Inflammatory macrophage treated with lipopolysaccharide for 4 hours (primary cell): ENCODE measurements around the gene KSR2.
"Not testable (repeated sequence)": the region's sequence is repeated elsewhere in the genome, so short reads cannot be mapped to it uniquely, and the experiment has no call there.

Source experiments
- DNase-seq: peaks from one replicate; pipeline ENCODE4 v3.0.0-alpha.2; 2020

KSR2 gene

DNA sequence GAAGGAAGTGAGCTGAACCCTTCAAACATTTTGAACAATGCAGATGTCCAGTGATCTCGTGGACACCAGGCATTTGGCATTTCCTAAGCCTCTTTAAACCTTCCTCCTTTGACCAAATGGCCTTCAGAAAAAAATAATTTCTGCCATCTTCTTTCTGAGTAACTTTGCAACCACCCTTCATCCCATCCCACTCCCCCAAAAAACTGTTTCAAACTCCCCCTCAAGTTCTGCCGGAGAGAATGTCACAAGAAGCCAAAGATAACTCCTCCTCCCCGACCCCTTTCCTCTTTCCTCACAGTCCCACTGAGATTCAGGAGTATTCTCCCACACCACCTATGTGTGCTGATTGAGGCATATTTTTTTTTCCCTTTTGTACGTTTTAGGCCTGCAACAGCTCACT, 1.7 kb downstream of the KSR2 start:
- no peak for DNase-seq

DNA sequence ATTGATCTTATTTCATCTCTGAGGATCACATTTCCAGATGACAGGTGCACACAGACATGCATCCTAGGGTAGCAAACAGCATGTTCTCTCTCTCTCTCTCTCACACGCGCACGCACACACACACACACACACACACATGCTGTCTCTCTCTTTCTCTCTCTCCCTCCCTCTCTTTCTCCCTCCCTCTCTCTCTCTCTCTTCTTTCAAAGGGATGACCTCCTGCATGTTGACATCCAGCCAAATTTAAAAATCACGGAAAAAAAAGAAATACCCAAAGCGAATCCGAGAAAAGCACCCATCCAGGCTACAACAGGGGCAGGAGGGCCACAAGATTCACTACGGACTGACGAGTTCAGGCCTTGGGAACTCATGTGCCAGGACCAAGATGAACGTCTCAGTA, 2.3 kb downstream of the KSR2 start:
- no peak for DNase-seq

DNA sequence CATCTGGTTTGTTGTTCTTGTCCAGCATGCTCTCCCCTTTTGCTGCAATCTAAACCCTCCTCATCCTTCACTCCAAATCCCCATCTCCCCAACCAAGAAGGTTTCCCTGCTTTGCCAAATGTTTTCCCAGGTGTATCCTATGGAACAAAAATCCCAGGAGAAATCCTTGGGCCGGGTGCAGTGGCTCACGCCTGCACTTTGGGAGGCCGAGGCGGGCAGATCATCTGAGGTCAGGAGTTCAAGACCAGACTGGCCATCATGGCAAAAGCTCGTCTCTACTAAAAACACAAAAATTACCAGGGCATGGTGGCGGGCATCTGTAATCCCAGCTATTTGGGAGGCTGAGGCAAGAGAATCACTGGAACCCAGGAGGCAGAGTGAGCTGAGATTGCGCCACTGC, 5.0 kb downstream of the KSR2 start:
- no peak for DNase-seq

DNA sequence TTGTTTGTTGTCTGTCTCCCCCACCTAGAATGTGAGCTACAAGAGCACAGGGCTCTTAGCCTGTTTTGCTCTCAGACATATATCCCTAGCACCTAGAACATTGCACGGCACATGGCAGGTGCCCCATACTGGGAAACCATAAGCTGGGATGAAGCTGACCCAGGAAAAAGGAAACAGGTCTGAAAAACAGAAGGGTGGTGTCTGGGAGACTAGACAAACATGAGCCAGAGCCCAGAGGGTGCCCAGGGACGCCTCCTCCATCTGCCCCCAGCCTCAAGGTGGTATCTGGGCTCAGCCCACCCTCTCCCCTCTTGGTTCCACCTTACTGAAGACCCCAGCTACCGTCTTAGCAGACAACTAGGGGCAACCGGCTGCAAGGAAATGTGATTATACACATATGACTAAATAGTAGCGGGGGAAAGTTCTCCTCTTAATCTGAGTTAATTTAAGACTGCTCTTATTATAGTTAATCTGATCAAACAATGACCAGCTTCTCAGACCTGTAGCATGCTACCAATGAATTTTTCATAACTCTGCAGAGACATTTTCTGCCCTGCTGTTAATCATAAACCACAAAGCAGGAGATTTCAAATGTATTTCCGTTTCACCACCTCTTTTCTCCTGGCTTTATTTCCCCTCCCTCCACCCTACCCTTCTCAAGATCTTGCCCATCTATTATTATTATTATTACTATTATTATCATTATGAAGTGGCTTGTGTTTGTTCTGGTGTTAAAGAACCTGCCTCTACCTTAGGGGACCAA, 31.9 kb downstream of the KSR2 start:
- no peak for DNase-seq

DNA sequence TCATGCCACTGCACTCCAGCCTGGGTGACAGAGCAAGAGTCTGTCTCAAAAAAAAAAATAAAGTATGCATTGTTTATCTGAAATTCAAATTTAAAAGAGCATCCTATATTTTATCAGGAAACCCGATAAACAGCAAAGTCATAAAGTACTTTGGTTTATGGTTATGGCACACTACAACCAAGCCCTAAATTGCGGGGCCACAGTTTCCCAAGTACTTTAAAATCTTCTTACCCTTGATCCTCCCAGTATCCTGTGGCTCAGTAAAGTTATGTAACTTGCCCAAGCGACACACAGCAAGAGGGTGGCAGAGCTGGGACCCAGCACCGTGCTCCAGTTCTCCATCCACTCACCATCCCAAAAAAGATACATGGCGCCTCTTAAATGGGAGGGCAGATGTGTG, 35.2 kb downstream of the KSR2 start:
- DNase-seq, result no peak

DNA sequence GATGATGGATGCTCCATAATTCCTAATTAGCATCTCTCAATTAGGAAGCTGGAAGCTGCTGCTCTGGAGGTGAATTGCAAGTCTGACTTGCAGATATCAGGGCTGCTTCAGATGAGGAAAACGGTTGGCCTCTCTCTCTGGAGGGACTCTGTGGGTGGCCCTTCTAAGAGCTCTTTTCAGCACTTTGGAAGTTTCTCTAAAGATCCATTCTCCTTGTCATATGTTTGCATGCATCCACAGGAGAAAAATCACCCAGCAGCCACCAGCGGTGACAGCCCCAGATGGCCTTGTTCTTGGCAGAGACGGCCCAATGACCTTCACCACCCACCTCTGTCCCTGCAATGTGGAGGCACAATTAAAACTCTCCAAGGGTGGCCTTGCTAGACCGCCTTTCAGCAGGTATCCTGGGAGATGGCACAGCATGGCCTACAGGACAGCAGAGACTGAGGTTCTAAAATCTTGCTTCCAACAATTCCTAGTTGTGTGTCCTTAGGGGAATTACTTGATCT, 42.3 kb downstream of the KSR2 start:
- DNase-seq, result no peak

DNA sequence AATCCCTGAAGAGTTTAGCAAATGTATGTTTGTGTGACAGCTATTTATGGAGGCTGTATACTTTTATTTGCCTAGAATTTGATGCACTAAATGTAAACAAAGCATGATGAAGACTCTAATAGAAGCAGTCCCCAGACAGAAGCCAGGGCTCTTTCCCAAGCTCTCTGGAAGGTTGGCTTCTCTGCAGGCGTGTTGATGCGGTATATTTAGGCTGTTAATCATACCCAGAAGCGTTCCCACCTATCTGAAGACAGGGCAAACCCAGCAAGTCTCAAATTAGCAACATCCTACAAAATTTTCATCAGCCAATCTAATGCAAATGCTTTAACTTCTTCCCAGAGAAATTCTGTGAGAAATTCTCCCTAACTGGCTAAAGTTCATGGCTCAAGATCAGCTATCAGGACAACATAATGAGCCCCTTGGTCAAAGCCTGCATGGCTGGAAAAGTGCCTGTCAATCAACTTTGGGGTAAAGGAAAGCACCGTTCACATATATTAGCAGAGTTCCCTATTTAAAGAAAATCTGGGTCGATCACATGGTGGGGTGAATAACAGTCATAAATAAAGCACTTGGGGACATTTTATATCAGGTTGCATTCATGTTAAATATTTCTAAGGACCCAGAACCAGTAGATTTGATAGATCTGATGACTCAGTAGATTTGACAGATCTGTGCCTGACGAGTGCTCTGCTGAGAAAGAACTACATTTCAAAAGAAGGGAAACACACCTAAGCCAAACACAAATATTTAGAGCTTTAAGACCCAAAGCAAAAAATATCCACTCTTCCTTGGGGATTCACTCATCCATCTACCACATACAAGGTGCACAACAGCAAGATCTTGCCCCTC, 46.6 kb downstream of the KSR2 start:
- no peak for DNase-seq

DNA sequence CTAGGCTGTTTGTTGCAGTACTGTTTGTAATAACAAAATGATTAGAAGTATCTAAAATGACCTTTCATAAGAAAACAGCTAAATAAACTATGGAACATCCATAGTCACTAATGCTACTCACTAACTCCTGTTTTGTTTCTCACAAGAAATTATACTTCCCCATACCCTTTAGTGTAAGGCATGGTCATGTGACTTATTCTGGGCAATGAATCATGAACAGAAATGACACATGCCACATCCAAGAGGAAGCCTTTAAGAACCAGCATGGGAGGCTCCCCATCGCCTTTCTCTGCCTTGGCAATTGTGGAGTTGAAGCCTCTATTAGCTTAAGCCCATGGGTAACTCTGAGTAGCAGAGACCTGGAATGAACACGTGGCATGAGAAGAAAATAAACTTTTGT, 49.3 kb downstream of the KSR2 start:
- DNase-seq, result peak; percentile 46

DNA sequence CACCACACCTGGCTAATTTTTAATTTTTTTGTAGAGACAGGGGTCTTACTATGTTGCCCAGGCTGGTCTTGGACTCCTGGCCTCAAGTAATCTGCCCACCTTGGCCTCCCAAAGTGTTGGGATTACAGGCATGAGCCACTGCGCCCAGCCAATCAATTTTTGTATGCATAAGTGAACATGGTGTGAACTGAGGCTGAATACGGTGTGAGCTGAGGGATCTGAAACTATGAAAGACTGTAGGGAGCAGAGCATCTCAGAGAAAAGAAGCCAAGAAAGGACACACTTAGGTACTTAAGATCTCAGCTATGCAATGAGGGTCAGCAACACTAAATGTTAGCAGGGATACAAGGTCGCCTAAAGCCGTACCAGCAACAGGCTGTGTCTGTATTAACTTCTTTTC, 54.1 kb downstream of the KSR2 start:
- DNase-seq, result no peak

DNA sequence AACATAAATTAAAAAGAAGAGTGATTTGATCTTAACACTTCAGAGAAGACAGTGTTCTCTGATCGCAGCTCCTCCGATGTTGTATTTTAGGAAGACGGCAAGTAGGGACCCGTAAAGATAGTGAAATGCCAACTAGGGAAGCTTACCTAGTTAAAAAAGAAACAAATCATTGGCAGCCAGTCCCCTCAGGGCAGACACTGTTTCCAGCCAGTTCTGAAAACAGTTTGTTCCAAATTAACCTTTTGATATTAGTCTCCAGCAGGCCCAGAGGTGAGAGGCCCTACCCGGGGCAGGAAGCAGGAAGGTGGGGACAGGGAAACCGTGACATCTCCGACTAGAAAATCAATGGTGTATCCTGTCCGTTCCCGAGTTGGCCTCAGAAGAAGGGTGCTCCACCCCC, 56.0 kb downstream of the KSR2 start:
- no peak for DNase-seq

DNA sequence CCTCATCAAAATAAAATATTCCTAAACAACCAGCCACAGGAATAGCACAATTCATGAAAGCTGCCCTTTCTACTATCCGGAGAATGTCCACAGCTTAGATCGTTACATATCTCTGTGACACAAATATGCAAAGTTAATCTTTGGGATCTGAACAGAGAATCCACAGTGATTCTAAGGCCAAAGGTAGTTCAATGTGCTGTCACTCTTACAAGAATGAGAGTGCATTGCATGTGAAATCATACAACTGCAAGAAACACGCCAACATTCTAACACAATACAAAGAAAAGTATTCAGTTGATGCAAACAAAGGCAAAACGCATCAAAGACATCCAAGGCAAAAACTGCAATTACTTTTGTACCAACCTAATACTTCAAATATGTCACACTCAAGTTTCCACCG, 60.4 kb downstream of the KSR2 start:
- no peak for DNase-seq

DNA sequence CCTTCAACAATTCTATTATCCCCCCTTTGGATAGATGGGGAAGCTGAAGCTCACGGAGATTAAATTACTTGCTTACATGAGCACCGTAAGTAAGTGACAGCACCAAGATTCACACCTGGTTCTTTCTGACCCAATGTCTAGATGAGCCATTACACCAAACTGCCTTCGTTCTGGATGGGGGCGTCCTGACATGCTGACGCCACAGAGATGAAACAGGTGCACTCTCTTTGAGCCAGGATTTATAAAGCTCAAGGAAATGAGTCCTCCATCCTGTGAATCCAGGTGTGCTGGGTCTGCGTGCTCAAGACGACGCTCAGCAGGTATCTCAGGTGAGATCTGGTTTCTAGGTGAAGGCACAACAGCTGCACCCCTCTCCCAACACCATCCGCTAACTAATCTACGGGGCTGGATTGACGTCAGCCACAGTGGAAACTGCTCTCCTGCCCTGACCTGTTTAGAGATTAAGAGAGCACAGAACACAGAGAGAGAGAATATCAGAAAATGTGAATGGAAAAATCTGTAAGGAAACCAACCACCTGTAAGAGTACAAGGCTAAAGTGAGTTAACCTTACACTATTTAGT, 61.6 kb downstream of the KSR2 start:
- no peak for DNase-seq

DNA sequence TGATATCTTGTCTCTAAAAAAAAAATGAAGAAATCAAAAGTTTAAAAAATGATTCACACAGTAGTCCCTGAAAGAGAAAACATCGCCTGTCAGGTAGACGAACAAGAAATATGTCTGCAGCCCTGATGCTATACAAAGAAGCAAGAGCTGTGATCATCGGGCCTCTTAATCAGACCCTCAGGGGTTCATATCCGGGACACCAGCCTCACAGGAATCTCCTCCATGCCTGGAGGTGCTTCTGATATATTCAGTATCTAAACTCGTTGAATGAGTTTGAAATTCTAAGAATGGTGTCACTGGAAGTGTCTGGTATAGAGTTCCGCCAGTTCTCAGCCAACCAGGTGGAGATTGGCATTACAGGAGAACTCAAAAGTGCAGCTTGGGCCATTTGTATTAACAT, 64.7 kb downstream of the KSR2 start:
- DNase-seq, result no peak

DNA sequence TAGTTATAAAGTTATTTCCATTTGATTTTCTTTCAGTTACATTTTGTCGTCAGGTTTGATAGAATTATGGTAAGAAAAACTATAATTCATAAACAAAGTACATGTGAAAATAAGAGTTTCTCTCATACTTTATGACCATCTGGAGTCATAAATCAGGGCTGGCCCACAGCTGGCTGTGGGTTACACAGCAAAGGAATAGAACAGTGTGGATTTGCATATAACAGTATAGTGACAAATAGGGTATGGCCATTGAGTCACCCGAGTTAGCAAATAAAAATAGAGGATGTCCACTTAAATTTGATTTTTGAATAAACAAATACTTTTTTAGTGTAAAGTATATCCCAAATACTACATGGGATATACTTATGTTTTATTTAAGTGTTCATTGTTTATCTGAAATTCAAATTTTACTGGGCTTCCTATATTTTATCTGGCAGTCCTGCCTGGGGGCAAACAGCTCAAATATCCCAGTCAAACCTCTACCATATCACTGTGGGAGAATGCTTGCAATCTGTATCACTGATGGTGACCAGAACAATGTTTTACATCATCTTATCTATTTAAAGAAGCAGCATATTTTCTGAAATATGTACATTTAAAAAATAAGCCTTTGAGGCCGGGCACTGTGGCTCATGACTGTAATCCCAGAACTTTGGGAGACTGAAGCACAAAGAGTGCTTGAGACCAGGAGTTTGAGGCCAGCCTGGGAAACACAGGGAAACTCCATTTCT, 65.5 kb downstream of the KSR2 start:
- no peak for DNase-seq

DNA sequence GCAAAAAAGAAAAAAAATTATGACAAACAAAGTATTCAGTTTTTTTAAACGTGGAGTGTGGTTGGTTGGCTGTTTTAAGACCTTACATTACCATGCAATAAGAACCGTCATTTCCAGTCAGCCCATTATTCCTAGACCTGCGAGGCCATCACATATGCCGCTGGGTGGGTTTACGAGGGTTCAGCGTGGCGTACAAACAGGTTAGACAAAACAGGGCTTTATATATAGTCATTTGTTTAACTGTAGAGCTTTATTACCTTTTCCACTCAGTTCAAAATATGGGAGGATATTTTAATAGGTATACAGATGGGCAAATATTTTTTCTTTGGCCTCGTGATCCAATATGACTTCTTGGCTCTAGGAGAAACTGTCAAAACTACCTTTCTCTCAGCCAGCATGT, 67.2 kb downstream of the KSR2 start:
- DNase-seq, result no peak

DNA sequence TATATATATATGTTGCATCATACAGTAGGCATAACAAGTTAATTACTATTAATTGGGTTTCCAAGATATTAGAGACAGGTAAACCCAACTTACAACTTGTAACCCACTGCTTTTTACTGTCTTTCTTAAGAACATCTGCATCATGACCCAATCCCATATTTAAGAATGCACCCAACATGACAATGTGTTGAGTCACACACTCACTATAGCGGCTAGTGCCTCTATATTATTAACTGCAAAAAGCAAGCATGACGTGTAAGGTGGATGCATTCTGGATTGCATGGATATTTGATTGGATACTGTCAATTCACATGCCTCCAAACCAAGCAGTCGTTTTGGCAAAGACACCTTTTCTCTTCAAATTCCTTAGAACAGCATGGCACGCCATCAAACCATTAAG, 68.2 kb downstream of the KSR2 start:
- no peak for DNase-seq

DNA sequence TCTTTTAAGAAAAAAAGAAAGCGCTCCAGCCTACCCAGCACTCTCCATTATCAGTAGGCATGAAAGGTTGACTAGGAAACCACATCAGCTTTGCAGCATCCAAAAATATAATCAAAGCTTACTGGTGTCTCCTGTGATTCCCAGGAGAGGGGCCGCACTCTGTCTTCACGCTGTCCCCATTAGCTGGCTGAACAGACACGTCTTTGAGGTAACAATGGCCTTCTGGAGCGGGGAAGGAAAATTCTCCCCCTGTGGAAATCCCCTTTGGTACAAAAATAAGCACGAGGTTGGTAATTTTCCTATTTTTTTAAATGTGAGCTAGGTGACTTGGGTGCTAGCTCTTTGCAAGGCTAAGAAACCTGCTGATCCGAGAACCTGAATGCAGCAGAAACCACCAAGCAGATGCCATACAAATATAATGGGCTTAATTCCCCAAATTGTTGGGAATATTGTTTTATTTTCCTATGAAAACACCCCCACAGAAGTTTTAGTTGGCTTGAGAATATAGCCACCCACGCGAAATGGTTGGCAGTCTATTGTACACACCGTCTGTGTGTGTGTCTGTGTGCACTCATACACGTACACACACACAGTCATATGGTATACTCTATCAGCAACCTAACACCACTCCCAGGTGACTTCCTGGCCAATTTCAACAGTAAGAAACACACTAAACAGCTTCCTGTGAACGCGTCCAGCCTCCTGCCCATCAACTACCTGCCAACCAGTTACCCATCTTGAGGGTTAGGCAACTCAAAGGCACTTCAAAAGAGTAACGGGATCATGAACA, 71.2 kb downstream of the KSR2 start:
- DNase-seq, result no peak

DNA sequence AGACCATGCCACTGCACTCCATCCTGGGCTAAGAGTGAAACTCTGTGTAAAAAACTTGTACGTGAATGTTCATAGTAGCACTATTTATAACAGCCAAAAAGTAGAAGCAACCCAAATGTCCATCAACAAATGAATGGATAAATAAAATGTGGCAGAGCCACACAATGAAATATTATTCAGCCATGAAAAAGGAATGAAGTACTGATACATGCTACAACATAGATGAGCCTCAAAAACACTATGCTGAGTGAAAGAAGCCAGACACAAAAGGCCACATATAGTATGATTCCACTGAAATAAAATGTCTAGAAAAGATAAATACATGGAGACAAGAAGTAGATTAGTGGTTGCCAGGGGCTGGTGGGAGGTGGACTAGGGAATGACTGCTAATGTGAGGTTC, 72.8 kb downstream of the KSR2 start:
- no peak for DNase-seq

DNA sequence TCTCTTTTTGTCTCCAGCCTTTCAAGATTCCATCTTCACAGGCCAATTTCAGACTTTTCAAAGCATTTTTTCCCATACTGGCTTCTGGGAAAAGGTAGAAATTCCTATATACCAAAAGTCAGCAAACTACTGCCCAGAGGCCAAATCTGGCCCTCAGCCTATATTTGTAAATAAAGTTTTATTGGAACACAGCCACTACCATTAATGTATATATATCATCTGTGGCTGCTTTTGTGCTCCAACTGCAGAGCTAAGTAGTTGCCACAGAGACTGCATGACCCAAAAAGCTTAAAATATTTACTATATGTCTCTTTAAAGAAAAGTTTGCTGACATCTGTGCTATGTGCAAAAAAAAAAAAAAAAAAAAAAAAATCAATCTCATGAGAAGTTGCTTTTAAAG, 76.3 kb downstream of the KSR2 start:
- no peak for DNase-seq

DNA sequence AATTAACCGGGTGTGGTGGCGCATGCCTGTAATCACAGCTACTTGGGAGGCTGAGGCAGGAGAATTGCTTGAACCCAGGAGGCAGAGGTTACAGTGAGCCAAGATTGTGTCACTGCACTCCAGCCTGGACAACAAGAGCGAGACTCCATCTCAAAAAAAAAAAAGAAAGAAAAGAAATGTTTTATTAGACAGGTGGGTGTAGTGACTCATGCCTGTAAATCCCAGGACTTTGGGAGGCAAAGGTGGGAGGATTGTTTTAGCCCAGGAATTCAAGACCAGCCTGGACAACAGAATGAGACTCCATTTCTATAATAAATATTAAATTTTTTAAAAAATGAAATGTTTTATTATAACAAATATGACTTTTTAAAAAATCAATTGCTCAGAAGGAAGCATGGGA, 77.5 kb downstream of the KSR2 start:
- DNase-seq, result not testable (repeated sequence)

DNA sequence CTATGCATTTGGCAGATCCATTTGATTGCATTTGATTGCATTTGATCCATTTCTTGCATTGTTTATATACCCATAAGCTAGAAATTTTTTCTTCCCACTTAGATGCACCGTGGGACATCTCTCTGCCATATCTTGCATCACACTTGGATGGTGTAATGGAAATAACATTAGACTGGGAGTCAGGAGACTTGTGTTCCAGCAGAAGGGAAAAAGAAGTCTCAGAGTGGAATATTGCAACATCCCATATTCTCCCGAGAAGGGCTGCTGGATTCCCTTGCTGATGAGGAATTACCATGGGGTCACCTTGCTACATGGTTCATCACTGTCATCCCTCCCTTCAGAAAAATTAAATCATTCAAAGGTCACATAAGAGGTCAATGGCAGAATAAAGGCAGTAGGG, 78.1 kb downstream of the KSR2 start:
- no peak for DNase-seq

DNA sequence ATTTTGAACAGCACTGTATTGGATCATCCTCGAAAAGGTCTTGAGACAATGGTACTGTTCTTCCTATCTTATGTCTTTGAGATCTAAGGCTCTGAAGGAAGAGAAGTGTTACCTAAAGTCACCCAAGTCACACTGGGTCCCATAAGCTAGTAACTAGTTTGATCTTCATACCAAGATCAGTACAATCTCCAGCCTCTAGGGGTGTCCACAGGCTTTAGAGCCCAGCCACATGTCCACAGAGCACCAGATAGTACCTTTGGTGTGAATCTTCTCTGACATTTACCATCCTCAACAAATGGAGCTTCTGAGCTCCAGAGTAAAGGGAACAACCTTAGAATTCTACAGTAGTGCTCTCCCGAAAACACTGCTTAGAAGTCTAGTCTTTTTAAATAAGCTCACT, 78.7 kb downstream of the KSR2 start:
- no peak for DNase-seq
